Kidney (tissue), 14 donors: ENCODE measurements around the gene MAP10. TPM values are rescaled to one million over a fixed set of nuclear protein-coding genes. Genes with fewer than 3 reads are reported as not detected.
A peak's percentile ranks its signal among the peaks of the same experiment; 100 is the strongest.

ENCODE experiments used
- DNase-seq, 5 donors: peaks; one replicate each; pipeline ENCODE4 v3.0.0-alpha.2; 2013 to 2020
- FAIRE-seq: peaks from 2 replicates; lab custom pipeline; 2012; peaks lifted over from hg19 to GRCh38; lab: Jason Lieb, UNC
- H3K27ac ChIP-seq, 2 donors: one replicate each; pipeline ENCODE4 v1.7.0; 2013; ENCODE audit warnings: low read depth in 2 of 2, low read length in 2 of 2, inconsistent platforms in 1 of 2
- H3K27me3 ChIP-seq: one replicate; pipeline ENCODE4 v1.7.1; 2013; ENCODE audit warnings: low read length, inconsistent platforms; ENCODE audit not compliant: control insufficient read depth, insufficient read depth
- H3K36me3 ChIP-seq, 3 donors: one replicate each; pipeline versions ENCODE4 v1.7.0 to v1.7.1; 2013; ENCODE audit warnings: low read length in 3 of 3, control low read depth in 1 of 3, inconsistent platforms in 1 of 3; ENCODE audit not compliant: insufficient read depth in 3 of 3, control insufficient read depth in 2 of 3
- H3K4me1 ChIP-seq, 3 donors: one replicate each; pipeline versions ENCODE4 v1.7.0 to v1.7.1; 2013; ENCODE audit warnings: low read length in 3 of 3, inconsistent platforms in 1 of 3, low read depth in 1 of 3; ENCODE audit not compliant: control insufficient read depth in 2 of 3, insufficient read depth in 2 of 3
- H3K4me3 ChIP-seq, 3 donors: one replicate each; pipeline versions ENCODE4 v1.7.0 to v1.8.1; 2013; ENCODE audit warnings: low read length in 3 of 3, control low read depth in 1 of 3, inconsistent platforms in 1 of 3
- H3K9ac ChIP-seq, 3 donors: one replicate each; pipeline versions ENCODE4 v1.7.0 to v1.7.1; 2013; ENCODE audit warnings: low read length in 3 of 3, control low read depth in 1 of 3, inconsistent platforms in 1 of 3
- H3K9me3 ChIP-seq, 3 donors: one replicate each; pipeline versions ENCODE4 v1.7.0 to v1.7.1; 2013; ENCODE audit warnings: low read length in 3 of 3, control low read depth in 1 of 3, inconsistent platforms in 1 of 3; ENCODE audit not compliant: control insufficient read depth in 2 of 3, insufficient read depth in 1 of 3
- CTCF ChIP-seq: IDR thresholded peaks from 3 replicates; pipeline ENCODE4 v1.5.1; 2012; ENCODE audit warnings: mild to moderate bottlenecking, moderate library complexity, borderline replicate concordance; ENCODE audit not compliant: insufficient read depth; ENCODE audit errors: extremely low read depth
- intact Hi-C: fragments of 100-400 bp; cut with DNase I; formaldehyde crosslinking; loops from one replicate; pipeline ENCODE4 v1.11.1; 2022
- polyA plus RNA-seq: library from polyadenylated mRNA; stranded (reverse); fragments of 350-450 nt; fragmentation: Illumina TruSeq; extraction: RNeasy Lipid Tissue Mini Kit (QIAGEN cat#74804); gene quantifications from one replicate; pipeline ENCODE4 v1.2.3, GENCODE V29; 2014; ENCODE audit warnings: low read depth, low replicate concordance; ENCODE audit not compliant: insufficient read depth
- total RNA-seq: library from RNA; stranded (reverse); fragmentation: NEBNext Ultra II Directional; extraction: Animal tissue kit (Norgen Biotek cat#: 25700); gene quantifications from one replicate; pipeline ENCODE4 v1.2.1, GENCODE V29; 2021
- donor health status: control.
- donor health status: control.
- donor health status: control.
- donor health status: control.
- donor health status: control.
- donor health status: DM: yes; HTN: yes; CAD: no.
- donor health status: Normal renal cell carcinoma (clear cell type).

The MAP10 gene
- total and polyA plus RNA-seq, 2 donors from 2014 or later = 1.1 to 3.8 TPM

- no peak overlapping the region for H3K4me3 ChIP-seq
- no peaks in the 10 kb centered on the region for H3K36me3 ChIP-seq
- intact Hi-C loops = no loop called here
- DNase-seq (no peak), FAIRE-seq (no peak)
- H3K27me3 ChIP-seq = no peaks in the 10 kb centered on the region
- H3K4me1 ChIP-seq = no peaks in the 10 kb centered on the region
- H3K27ac ChIP-seq = no peak overlapping the region
- no peak overlapping the region for H3K9ac ChIP-seq
- no peaks in the 10 kb centered on the region for H3K9me3 ChIP-seq
- TF ChIP-seq CTCF = no peak
Measured at GRCh38 chr1:232830661-232831060, 25.4 kb downstream of the MAP10 start.

GRCh38 chr1:232831895-232832294, 26.7 kb downstream of the MAP10 start:
- Histone ChIP-seq H3K9me3 (no peaks in the 10 kb centered on the region), H3K27ac (no peak overlapping the region), H3K9ac (no peak overlapping the region), H3K36me3 (no peaks in the 10 kb centered on the region), H3K4me3 (no peak overlapping the region), H3K4me1 (no peaks in the 10 kb centered on the region), H3K27me3 (no peaks in the 10 kb centered on the region)
- FAIRE-seq (no peak), DNase-seq (no peak)
- intact Hi-C loops = no loop called here
- TF ChIP-seq CTCF = no peak

GRCh38 chr1:232834066-232834465, 28.9 kb downstream of the MAP10 start:
- FAIRE-seq (no peak), DNase-seq (peak in 1 of 5 donors; percentile 37)
- no peak for TF ChIP-seq CTCF
- Histone ChIP-seq H3K4me3 (no peak overlapping the region), H3K9me3 (no peaks in the 10 kb centered on the region), H3K27me3 (no peaks in the 10 kb centered on the region), H3K9ac (no peak overlapping the region), H3K27ac (no peak overlapping the region), H3K36me3 (no peaks in the 10 kb centered on the region), H3K4me1 (no peaks in the 10 kb centered on the region)
- intact Hi-C loops = no loop called here

- H3K4me1 ChIP-seq = no peaks in the 10 kb centered on the region
- no peak for TF ChIP-seq CTCF
- intact Hi-C loops = no loop called here
- H3K9me3 ChIP-seq = no peaks in the 10 kb centered on the region
- H3K27me3 ChIP-seq = no peaks in the 10 kb centered on the region
- H3K4me3 ChIP-seq = no peak overlapping the region
- DNase-seq (peak in 1 of 5 donors; percentile 7), FAIRE-seq (no peak)
- no peaks in the 10 kb centered on the region for H3K36me3 ChIP-seq
- H3K27ac ChIP-seq = no peak overlapping the region
- no peak overlapping the region for H3K9ac ChIP-seq
Measured at GRCh38 chr1:232835166-232835565, 29.9 kb downstream of the MAP10 start.
